Rectal smooth muscle tissue (tissue), 1 donor: Measurements from ENCODE around the gene ADM2.

ENCODE experiments used
- H3K27ac ChIP-seq: one replicate; pipeline ENCODE4 v1.7.0; 2013; ENCODE audit warnings: low read depth, low read length, inconsistent platforms
- H3K27me3 ChIP-seq: one replicate; pipeline ENCODE4 v1.7.0; 2013; ENCODE audit warnings: low read length; ENCODE audit not compliant: control insufficient read depth, insufficient read depth
- H3K36me3 ChIP-seq: one replicate; pipeline ENCODE4 v1.7.0; 2013; ENCODE audit warnings: low read length; ENCODE audit not compliant: control insufficient read depth, insufficient read depth
- H3K4me1 ChIP-seq: one replicate; pipeline ENCODE4 v1.7.0; 2013; ENCODE audit warnings: low read length; ENCODE audit not compliant: control insufficient read depth, insufficient read depth
- H3K4me3 ChIP-seq: one replicate; pipeline ENCODE4 v1.7.0; 2013; ENCODE audit warnings: low read length
- H3K9ac ChIP-seq: one replicate; pipeline ENCODE4 v1.7.0; 2013; ENCODE audit warnings: low read length

The ADM2 gene

GRCh38 chr22:50474710-50475651 lies 6.4 kb upstream of the ADM2 start, which contains the start of gene SBF1:
Gene SBF1 (minus strand): TSS chr22:50475035. CDS start chr22:50474840, 195 bp downstream.
- Histone ChIP-seq H3K27me3 (peaks cover 2% of the 10 kb centered on the region), H3K27ac (peak within 1 kb of the TSS; percentile 71), H3K9ac (peak within 1 kb of the TSS; percentile 66), H3K36me3 (no peaks in the 10 kb centered on the region), H3K4me1 (peaks cover 16% of the 10 kb centered on the region), H3K4me3 (peak within 1 kb of the TSS; percentile 82)

DNA sequence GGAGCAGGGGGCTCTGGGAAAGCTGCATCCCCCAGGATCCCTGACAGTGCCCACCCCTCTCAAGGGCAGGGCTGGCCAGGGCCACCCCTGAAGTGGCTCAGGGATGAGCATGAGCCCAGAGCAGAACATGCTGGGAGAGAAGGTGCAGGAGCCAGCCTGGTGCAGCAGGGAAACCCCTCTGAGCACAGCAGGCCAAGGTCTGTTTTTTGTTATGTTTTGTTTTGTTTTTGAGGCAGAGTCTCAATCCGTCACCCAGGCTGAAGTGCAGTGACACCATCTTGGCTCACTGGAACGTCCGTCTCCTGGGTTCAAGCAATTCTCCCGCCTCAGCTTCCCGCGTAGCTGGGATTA lies 5.7 kb upstream of the ADM2 start:
- Histone ChIP-seq H3K27ac (no peak overlapping the region), H3K4me3 (peak overlapping the region; percentile 77), H3K4me1 (peaks cover 13% of the 10 kb centered on the region), H3K27me3 (peaks cover 6% of the 10 kb centered on the region), H3K9ac (no peak overlapping the region), H3K36me3 (no peaks in the 10 kb centered on the region)

DNA sequence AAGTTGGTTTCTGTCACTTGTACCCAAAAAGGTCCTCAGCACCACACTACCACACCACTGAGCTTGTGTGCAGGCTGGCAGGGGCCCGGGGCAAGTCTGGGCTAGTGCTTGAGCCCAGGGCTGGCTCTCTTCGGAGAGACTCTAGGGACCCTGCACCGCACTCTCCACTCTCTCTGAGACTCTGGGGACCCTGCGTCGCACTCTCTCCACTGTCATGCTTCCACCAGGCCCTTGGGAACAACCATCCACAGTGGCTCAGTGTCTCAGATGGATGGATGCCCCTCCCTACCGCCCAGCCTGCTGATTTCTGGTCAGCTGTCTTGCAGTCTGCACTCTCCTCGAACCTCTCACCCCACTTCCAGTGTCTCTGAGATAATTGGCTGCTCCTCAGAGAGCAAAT lies 4.5 kb upstream of the ADM2 start:
- peaks cover 12% of the 10 kb centered on the region for H3K4me1 ChIP-seq
- no peak overlapping the region for H3K9ac ChIP-seq
- H3K36me3 ChIP-seq: no peaks in the 10 kb centered on the region
- no peak overlapping the region for H3K4me3 ChIP-seq
- H3K27ac ChIP-seq: no peak overlapping the region
- H3K27me3 ChIP-seq: peaks cover 6% of the 10 kb centered on the region

DNA sequence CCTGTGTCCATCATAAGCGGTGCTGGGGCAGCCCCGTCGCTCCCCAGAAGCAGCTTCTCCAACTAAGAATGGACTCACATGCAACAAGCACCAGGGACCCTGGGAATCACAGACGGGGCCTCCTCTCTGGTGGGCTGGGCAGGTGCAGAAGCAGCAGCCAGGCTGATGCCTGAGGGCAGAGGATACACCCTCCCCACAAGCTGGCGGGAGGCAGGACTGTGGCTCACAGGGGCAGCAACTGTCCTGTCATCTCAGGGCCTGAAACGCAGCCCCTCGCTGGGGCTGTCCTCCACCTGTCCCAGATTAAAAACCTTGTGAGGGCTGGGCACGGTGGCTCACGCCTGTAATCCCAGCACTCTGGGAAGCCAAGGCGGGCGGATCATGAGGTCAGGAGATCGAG lies 3.4 kb upstream of the ADM2 start:
- Histone ChIP-seq H3K4me3 (no peak overlapping the region), H3K36me3 (no peaks in the 10 kb centered on the region), H3K9ac (no peak overlapping the region), H3K27me3 (peaks cover 8% of the 10 kb centered on the region), H3K27ac (no peak overlapping the region), H3K4me1 (peaks cover 12% of the 10 kb centered on the region)

DNA sequence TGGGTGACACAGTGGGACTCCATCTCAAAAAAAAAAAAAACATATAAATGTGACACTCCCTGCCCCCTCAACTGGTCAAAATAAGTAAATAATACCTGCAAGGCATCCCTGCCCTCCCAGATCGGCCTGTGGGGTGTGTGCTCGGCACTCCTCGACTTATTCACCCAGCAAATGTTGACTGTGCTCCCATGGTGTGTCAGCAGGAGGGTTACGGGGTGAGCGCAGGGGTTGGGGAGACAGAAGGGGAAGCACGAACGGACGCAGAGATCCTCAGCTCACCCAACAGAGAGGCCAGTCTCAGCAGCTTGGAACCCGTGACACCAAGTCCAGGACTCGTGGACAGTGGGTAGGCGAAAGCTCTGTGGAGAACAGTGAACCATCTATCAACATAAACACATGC lies 1.6 kb upstream of the ADM2 start:
- no peak overlapping the region for H3K27ac ChIP-seq
- no peaks in the 10 kb centered on the region for H3K36me3 ChIP-seq
- peaks cover 13% of the 10 kb centered on the region for H3K27me3 ChIP-seq
- H3K4me3 ChIP-seq: no peak overlapping the region
- no peak overlapping the region for H3K9ac ChIP-seq
- H3K4me1 ChIP-seq: peaks cover 3% of the 10 kb centered on the region

DNA sequence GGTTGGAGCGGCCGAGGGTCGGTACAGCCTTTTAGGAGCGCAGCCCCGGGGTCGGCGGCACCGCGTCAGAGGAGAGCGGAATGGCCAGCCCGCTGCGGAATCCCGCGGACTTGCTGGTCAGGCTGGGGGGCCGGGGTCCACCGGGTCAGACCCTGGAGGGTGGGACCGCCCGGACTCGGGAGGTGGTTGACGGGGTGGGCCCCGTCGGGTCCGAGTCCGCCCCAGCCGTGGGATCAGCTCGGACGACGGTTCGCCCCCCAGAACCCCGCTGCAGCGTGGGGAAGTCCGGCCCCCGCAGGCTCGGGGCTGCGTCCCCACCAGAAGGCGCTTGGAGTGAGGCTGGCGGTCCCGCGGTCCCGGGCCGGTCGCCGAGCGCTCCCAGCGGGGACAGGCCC lies 301 bp upstream of the ADM2 start:
- no peak overlapping the region for H3K9ac ChIP-seq
- H3K4me3 ChIP-seq: peak overlapping the region; percentile 44
- peaks cover 13% of the 10 kb centered on the region for H3K27me3 ChIP-seq
- H3K36me3 ChIP-seq: no peaks in the 10 kb centered on the region
- no peak overlapping the region for H3K27ac ChIP-seq
- no peaks in the 10 kb centered on the region for H3K4me1 ChIP-seq

DNA sequence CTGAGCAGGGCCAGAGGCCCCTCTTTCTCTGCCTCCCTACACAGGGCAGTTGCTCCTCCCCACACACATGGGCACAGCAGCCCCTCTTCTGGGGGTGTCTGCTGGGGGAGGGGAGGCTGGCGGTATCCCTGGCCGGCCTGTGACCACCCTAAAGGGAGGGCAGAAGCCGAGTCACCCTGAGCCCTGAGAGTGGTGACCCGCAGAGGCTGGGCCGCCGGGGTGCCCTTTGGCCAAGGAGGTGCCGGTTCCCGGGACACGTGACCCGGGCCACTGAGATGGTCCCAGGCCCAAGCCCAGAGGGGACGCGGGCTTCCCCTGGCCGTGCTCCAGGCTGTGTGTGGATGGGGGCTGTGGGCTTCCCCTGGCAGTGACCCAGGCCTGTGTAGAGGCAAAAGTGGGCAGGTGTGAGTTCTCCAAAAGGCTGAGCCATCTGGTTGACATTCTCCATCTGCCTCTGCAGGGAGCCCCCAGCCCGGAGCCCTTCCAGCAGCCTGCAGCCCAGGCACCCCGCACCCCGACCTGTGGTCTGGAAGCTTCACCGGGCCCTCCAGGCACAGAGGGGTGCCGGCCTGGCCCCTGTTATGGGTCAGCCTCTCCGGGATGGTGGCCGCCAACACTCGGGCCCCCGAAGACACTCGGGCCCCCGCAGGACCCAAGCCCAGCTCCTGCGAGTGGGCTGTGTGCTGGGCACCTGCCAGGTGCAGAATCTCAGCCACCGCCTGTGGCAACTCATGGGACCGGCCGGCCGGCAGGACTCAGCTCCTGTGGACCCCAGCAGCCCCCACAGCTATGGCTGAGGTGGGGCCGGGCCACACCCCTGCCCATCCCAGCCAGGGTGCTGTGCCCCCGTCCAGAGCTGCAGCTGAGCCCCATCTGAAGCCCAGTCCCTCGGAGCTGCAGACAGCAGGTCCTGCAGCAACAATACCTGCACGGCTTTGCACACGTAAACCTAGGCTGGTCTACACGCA lies 1.0 kb downstream of the ADM2 start:
- Histone ChIP-seq H3K36me3 (no peaks in the 10 kb centered on the region), H3K4me1 (no peaks in the 10 kb centered on the region), H3K27me3 (peaks cover 13% of the 10 kb centered on the region), H3K4me3 (peak overlapping the region; percentile 41), H3K9ac (no peak overlapping the region), H3K27ac (no peak overlapping the region)

- Histone ChIP-seq H3K27me3 (peaks cover 17% of the 10 kb centered on the region), H3K4me1 (no peaks in the 10 kb centered on the region), H3K36me3 (no peaks in the 10 kb centered on the region), H3K4me3 (no peak overlapping the region), H3K27ac (no peak overlapping the region), H3K9ac (no peak overlapping the region)
These were observed 1.8 kb downstream of the ADM2 start for GRCh38 chr22:50483106-50483505.

DNA sequence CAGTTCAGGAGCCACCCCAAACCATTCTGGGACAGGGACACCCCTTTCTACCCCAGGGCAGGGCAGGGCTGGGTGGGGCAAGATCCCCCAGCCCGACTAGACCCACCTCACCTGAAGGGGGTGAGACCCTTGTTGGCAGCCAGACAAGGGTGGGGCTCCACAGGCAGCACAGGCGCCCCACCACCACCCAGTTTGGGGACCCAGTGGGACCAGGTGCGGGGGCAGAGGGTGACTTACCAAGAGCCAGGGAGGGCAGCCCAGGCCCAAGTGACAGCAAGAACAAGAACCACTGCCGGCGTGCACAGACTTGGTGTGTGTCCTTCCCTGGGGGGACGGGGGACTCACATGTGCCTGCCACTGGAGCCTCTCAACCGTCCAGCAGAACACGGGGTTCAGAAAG lies 2.2 kb downstream of the ADM2 start:
- Histone ChIP-seq H3K27ac (no peak overlapping the region), H3K36me3 (no peaks in the 10 kb centered on the region), H3K4me1 (no peaks in the 10 kb centered on the region), H3K4me3 (no peak overlapping the region), H3K27me3 (peaks cover 17% of the 10 kb centered on the region), H3K9ac (no peak overlapping the region)

GRCh38 chr22:50483977-50484853 lies 2.9 kb downstream of the ADM2 start:
- Histone ChIP-seq H3K9ac (no peak overlapping the region), H3K27ac (no peak overlapping the region), H3K27me3 (peaks cover 17% of the 10 kb centered on the region), H3K36me3 (no peaks in the 10 kb centered on the region), H3K4me3 (no peak overlapping the region), H3K4me1 (no peaks in the 10 kb centered on the region)

GRCh38 chr22:50485221-50486131 lies 4.1 kb downstream of the ADM2 start:
- H3K27ac ChIP-seq: no peak overlapping the region
- H3K4me1 ChIP-seq: no peaks in the 10 kb centered on the region
- no peaks in the 10 kb centered on the region for H3K36me3 ChIP-seq
- no peak overlapping the region for H3K4me3 ChIP-seq
- H3K9ac ChIP-seq: no peak overlapping the region
- peaks cover 11% of the 10 kb centered on the region for H3K27me3 ChIP-seq
